IMR-90 (cell line): ENCODE data around the gene CHRNB1. TPM values are rescaled to one million over a fixed set of nuclear protein-coding genes. Genes with fewer than 3 reads are reported as not detected.
"Not testable (repeated sequence)": the region's sequence is repeated elsewhere in the genome, so short reads cannot be mapped to it uniquely, and the experiment has no call there.

Source experiments
- ATAC-seq: fragments of 200-7000 bp; cut with Tn5 transposase; 2 replicates; pipeline ENCODE4 v1.9.1; 2020; ENCODE audit warnings: low read depth, mild to moderate bottlenecking, moderate library complexity
- BruUV-seq: library from RNA; stranded (reverse); fragments of 400-500 nt; replicated peaks from 2 replicates; lab custom pipeline; 2021; lab: Mats Ljungman, UMichigan
- CTCF ChIA-PET: fragments of 300-600 bp; formaldehyde crosslinking; extraction: SDS; loops from one replicate; lab custom pipeline; 2021; ENCODE audit warnings: antibody characterized with exemption; lab: Yijun Ruan, JAX
- POLR2A ChIA-PET: fragments of 300-600 bp; sonication (Branson Sonifier 250); formaldehyde crosslinking; loops from one replicate; lab custom pipeline; 2022; ENCODE audit warnings: antibody characterized with exemption; ENCODE audit not compliant: unreplicated experiment; lab: Charles Lee
- DNase-seq: peaks from one replicate; pipeline ENCODE4 v3.0.0; 2013
- H2AFZ ChIP-seq: replicated peaks from 2 replicates; pipeline ENCODE3; 2013; ENCODE audit warnings: low read length, mild to moderate bottlenecking; ENCODE audit not compliant: poor library complexity
- H2AK5ac ChIP-seq: 2 replicates; pipeline ENCODE4 v1.6.1; 2013; ENCODE audit warnings: low read depth, low read length, inconsistent platforms
- H2AK9ac ChIP-seq: replicated peaks from 2 replicates; pipeline ENCODE3; 2013; ENCODE audit warnings: mild to moderate bottlenecking, low read depth, low read length, moderate library complexity; ENCODE audit not compliant: poor library complexity
- H2BK120ac ChIP-seq: 2 replicates; pipeline ENCODE4 v1.6.1; 2013; ENCODE audit warnings: low read depth, low read length, inconsistent platforms
- H2BK15ac ChIP-seq: 3 replicates; pipeline ENCODE4 v1.6.1; 2013; ENCODE audit warnings: low read depth, low read length, inconsistent platforms
- H2BK20ac ChIP-seq: 2 replicates; pipeline ENCODE4 v1.6.1; 2013; ENCODE audit warnings: low read depth, mild to moderate bottlenecking, inconsistent platforms, low read length, moderate library complexity
- H2BK5ac ChIP-seq: 2 replicates; pipeline ENCODE4 v1.6.1; 2013; ENCODE audit warnings: mild to moderate bottlenecking, low read depth, low read length, inconsistent platforms; ENCODE audit not compliant: poor library complexity, severe bottlenecking
- H3K14ac ChIP-seq: replicated peaks from 2 replicates; pipeline ENCODE4 v1.6.1; 2013; ENCODE audit warnings: low read depth, low read length, inconsistent platforms
- H3K18ac ChIP-seq: 2 replicates; pipeline ENCODE4 v1.6.1; 2013; ENCODE audit warnings: low read depth, low read length, control low read depth
- H3K23ac ChIP-seq: 2 replicates; pipeline ENCODE4 v1.6.1; 2013; ENCODE audit warnings: low read depth, low read length, inconsistent platforms
- H3K27ac ChIP-seq: 2 replicates; pipeline ENCODE4 v1.5.1; 2013; ENCODE audit warnings: mild to moderate bottlenecking, control low read depth, low read length; ENCODE audit not compliant: insufficient read depth
- H3K27me3 ChIP-seq: 2 replicates; pipeline ENCODE4 v1.6.1; 2013; ENCODE audit warnings: low read length; ENCODE audit not compliant: control insufficient read depth, insufficient read depth
- H3K36me3 ChIP-seq: 2 replicates; pipeline ENCODE4 v1.6.1; 2013; ENCODE audit warnings: low read length, mixed read lengths; ENCODE audit not compliant: control insufficient read depth, insufficient read depth
- H3K4ac ChIP-seq: 2 replicates; pipeline ENCODE4 v1.6.1; 2013; ENCODE audit warnings: low read depth, low read length, inconsistent platforms
- H3K4me1 ChIP-seq: 2 replicates; pipeline ENCODE4 v1.6.1; 2013; ENCODE audit warnings: low read length, mixed read lengths; ENCODE audit not compliant: control insufficient read depth, insufficient read depth
- H3K4me2 ChIP-seq: 2 replicates; pipeline ENCODE4 v1.6.1; 2013; ENCODE audit warnings: low read depth, mild to moderate bottlenecking, control low read depth, low read length, moderate library complexity
- H3K4me3 ChIP-seq: 2 replicates; pipeline ENCODE4 v1.5.1; 2013; ENCODE audit warnings: low read depth, mild to moderate bottlenecking, control low read depth, low read length, moderate library complexity; ENCODE audit not compliant: insufficient read depth
- H3K56ac ChIP-seq: 2 replicates; pipeline ENCODE4 v1.6.1; 2013; ENCODE audit warnings: low read length, inconsistent platforms; ENCODE audit not compliant: insufficient read depth; ENCODE audit errors: extremely low read depth
- H3K79me1 ChIP-seq, 2 experiments: 2 replicates each; pipeline ENCODE4 v1.6.1; 2013; ENCODE audit warnings: low read length in 2 of 2, inconsistent platforms in 1 of 2, low read depth in 1 of 2
- H3K9ac ChIP-seq: 2 replicates; pipeline ENCODE4 v1.6.1; 2013; ENCODE audit warnings: low read depth, low read length, control low read depth
- H3K9me1 ChIP-seq: 2 replicates; pipeline ENCODE4 v1.6.1; 2013; ENCODE audit warnings: low read length, inconsistent platforms; ENCODE audit not compliant: insufficient read depth
- H3K9me3 ChIP-seq: 2 replicates; pipeline ENCODE4 v1.6.1; 2013; ENCODE audit warnings: low read length; ENCODE audit not compliant: control insufficient read depth, insufficient read depth
- H4K20me1 ChIP-seq: 2 replicates; pipeline ENCODE4 v1.6.1; 2013; ENCODE audit warnings: low read length, inconsistent platforms; ENCODE audit not compliant: insufficient read depth
- H4K5ac ChIP-seq: 2 replicates; pipeline ENCODE4 v1.6.1; 2013; ENCODE audit warnings: mild to moderate bottlenecking, low read depth, low read length, control low read depth
- H4K8ac ChIP-seq, 2 experiments: 2 replicates each; pipeline ENCODE4 v1.6.1; 2013; ENCODE audit warnings: low read depth in 2 of 2, low read length in 2 of 2, control low read depth in 1 of 2, inconsistent platforms in 1 of 2
- H4K91ac ChIP-seq: 2 replicates; pipeline ENCODE4 v1.6.1; 2013; ENCODE audit warnings: low read depth, low read length, inconsistent platforms; ENCODE audit not compliant: insufficient read depth
- WGBS, 2 experiments: methylation state at CpG; one replicate each; pipeline versions ENCODE4 v1.1.5 to v1.1.7; 2013; ENCODE audit warnings: missing lambda C conversion rate in 2 of 2; ENCODE audit not compliant: insufficient read length in 1 of 2; ENCODE audit errors: extremely low coverage in 2 of 2; 5-methylcytosine and 5-hydroxymethylcytosine counted together
- dilution Hi-C: fragments of 300-500 bp; cut with HindIII; formaldehyde crosslinking; loops from one replicate; pipeline ENCODE4 v1.14.3; 2018; ENCODE audit warnings: low sequenced_read_pairs; ENCODE audit not compliant: unreplicated experiment
- in situ Hi-C: fragments of 300-500 bp; cut with MboI; formaldehyde crosslinking; loops from 3 replicates; pipeline ENCODE4 v1.14.3; 2019; ENCODE audit warnings: low sequenced_read_pairs, inconsistent platforms, mixed read lengths
- intact Hi-C: fragments of 100-400 bp; cut with micrococcal nuclease; formaldehyde crosslinking; loops from 2 replicates; pipeline ENCODE4 v1.10.0; 2022
- polyA plus RNA-seq, 3 experiments: library from polyadenylated mRNA; depleted of rRNA; stranded (reverse); fragments of >200 nt; gene quantifications; 2 replicates each; pipeline ENCODE4 v1.2.3, GENCODE V29; 2012; ENCODE audit warnings: low replicate concordance in 1 of 3
- total RNA-seq: library from RNA; depleted of rRNA; stranded (reverse); fragments of >200 nt; gene quantifications from 2 replicates; pipeline ENCODE4 v1.2.3, GENCODE V29; 2012

The CHRNB1 gene
- total and polyA plus RNA-seq, 2 of the 4 experiments (the other 2 are of a cell fraction) = 4.3 to 6.0 TPM

GRCh38 chr17:7481842-7482741, 37.2 kb downstream of the CHRNB1 start:
- H3K79me1 ChIP-seq = peaks cover 5 to 65% of the 10 kb centered on the region in 2 experiments; a peak in 3 of 4 replicates
- H3K9me1 ChIP-seq, ATAC-seq, in situ Hi-C loops, H2AK9ac ChIP-seq, dilution Hi-C loops, H3K27me3 ChIP-seq, H4K5ac ChIP-seq, H3K4me2 ChIP-seq, H2BK20ac ChIP-seq, H3K23ac ChIP-seq, POLR2A ChIA-PET, H3K18ac ChIP-seq, H3K4me3 ChIP-seq, H2BK15ac ChIP-seq, H2BK5ac ChIP-seq, H3K9ac ChIP-seq, CTCF ChIA-PET, H4K8ac ChIP-seq, H3K9me3 ChIP-seq, BruUV-seq, H3K36me3 ChIP-seq, H3K14ac ChIP-seq, H3K56ac ChIP-seq, DNase-seq, H2BK120ac ChIP-seq, H2AFZ ChIP-seq: not testable (repeated sequence)
- H4K91ac ChIP-seq = peak overlapping the region; percentile 100; the same call in 1 of the 2 replicates
- WGBS, 2 experiments = 97% methylated on average over 15 of the region's 31 CpGs; no CpG with 5 or more reads in 1 of the 2 experiments
- peak overlapping the region; percentile 99; the same call in 1 of the 2 replicates for H3K27ac ChIP-seq
- H3K4ac ChIP-seq = peak overlapping the region; percentile 100; the same call in 1 of the 2 replicates
- H4K20me1 ChIP-seq = peaks cover 38% of the 10 kb centered on the region
- H3K4me1 ChIP-seq = peaks cover 17% of the 10 kb centered on the region
- intact Hi-C loops = loop anchor here (5.0 kb wide), 1 partner anchor 205 kb away; the partner anchor contains the start of genes TP53 and WRAP53
- peak overlapping the region; percentile 98; the same call in 1 of the 2 replicates for H2AK5ac ChIP-seq

GRCh38 chr17:7482742-7483088, 37.9 kb downstream of the CHRNB1 start:
- Histone ChIP-seq H3K14ac (peak overlapping the region; percentile 100), H3K9ac (peak overlapping the region; percentile 98), H3K23ac (peak overlapping the region; percentile 100), H3K79me1 (peaks cover 5 to 64% of the 10 kb centered on the region in 2 experiments; a peak in 3 of 4 replicates), H3K4me2 (peak overlapping the region; percentile 93), H2AK5ac (peak overlapping the region; percentile 98), H4K5ac (peak overlapping the region; percentile 98), H2BK5ac (peak overlapping the region; percentile 100), H3K4ac (peak overlapping the region; percentile 100), H3K18ac (peak overlapping the region; percentile 95), H4K91ac (peak overlapping the region; percentile 100), H3K27ac (peak overlapping the region; percentile 99), H2BK120ac (peak overlapping the region; percentile 100; the same call in 1 of the 2 replicates), H4K20me1 (peaks cover 38% of the 10 kb centered on the region), H3K4me1 (peaks cover 13% of the 10 kb centered on the region), H2BK15ac (peak overlapping the region; percentile 82; the same call in 1 of the 3 replicates), H4K8ac (peak overlapping the region; percentile 91 to 98)
- H2BK20ac ChIP-seq, H3K4me3 ChIP-seq, H3K36me3 ChIP-seq, DNase-seq, dilution Hi-C loops, POLR2A ChIA-PET, H3K27me3 ChIP-seq, H3K9me3 ChIP-seq, H2AFZ ChIP-seq, H3K56ac ChIP-seq, BruUV-seq, CTCF ChIA-PET, H2AK9ac ChIP-seq, ATAC-seq, in situ Hi-C loops, H3K9me1 ChIP-seq: not testable (repeated sequence)
- intact Hi-C loops = loop anchor here (5.0 kb wide), 1 partner anchor 205 kb away; the partner anchor contains the start of genes TP53 and WRAP53
- 50% methylated on average over 1 of the region's 6 CpGs; no CpG with 5 or more reads in 1 of the 2 experiments for WGBS, 2 experiments
